ENCODE measurements around the gene MIOS.

The MIOS gene

GRCh38 chr7:7521259-7521658 lies 45.4 kb upstream of the MIOS start:
- H3K4ac ChIP-seq (ENCODE audit: low read depth in 1 of 2, low read length in 2 of 2): no peak overlapping the region
- no peak overlapping the region for H3K27ac ChIP-seq (ENCODE audit: low read length, poor library complexity, severe bottlenecking)
- no peak overlapping the region for H2BK15ac ChIP-seq (ENCODE audit: low read depth, poor library complexity, severe bottlenecking)
- WGBS: 71% methylated on average over 2 of the region's 3 CpGs
- H4K8ac ChIP-seq (ENCODE audit: low read length): no peak overlapping the region
- no peak overlapping the region for H2AFZ ChIP-seq (ENCODE audit: low read depth, low read length)
- no peaks in the 10 kb centered on the region for H3K9me3 ChIP-seq (ENCODE audit: control insufficient read depth, low read length)
- no peaks in the 10 kb centered on the region for H3K4me1 ChIP-seq (ENCODE audit: control insufficient read depth, insufficient read depth, low read depth, low read length)
- H2BK5ac ChIP-seq (ENCODE audit: low read depth, low read length, poor library complexity, severe bottlenecking): no peak overlapping the region
- no peak overlapping the region for H3K4me2 ChIP-seq (ENCODE audit: low read length, poor library complexity, severe bottlenecking)
- no peak overlapping the region for H2AK5ac ChIP-seq (ENCODE audit: low read length, severe bottlenecking)
- H3K9ac ChIP-seq (ENCODE audit: low read length): no peak overlapping the region
- H4K91ac ChIP-seq (ENCODE audit: low read length): no peak overlapping the region
- no peak overlapping the region for H3K4me3 ChIP-seq (ENCODE audit: insufficient read depth in 1 of 2, low read depth in 1 of 2, low read length in 2 of 2)
- H3K27me3 ChIP-seq (ENCODE audit: control insufficient read depth in 1 of 2, insufficient read depth in 1 of 2, low read length in 2 of 2): no peaks in the 10 kb centered on the region
- H3K79me1 ChIP-seq (replicated peaks; ENCODE audit: low read length, poor library complexity, severe bottlenecking): no peaks in the 10 kb centered on the region
- H3K23ac ChIP-seq (ENCODE audit: low read length in 2 of 2): no peak overlapping the region
- DNase-seq: no peak
- no peak overlapping the region for H2BK12ac ChIP-seq (ENCODE audit: low read length in 2 of 2)
- H3K36me3 ChIP-seq (ENCODE audit: control insufficient read depth in 1 of 2, insufficient read depth in 2 of 2, low read depth in 1 of 2, low read length in 2 of 2): no peaks in the 10 kb centered on the region
- peak overlapping the region in 1 of 2 experiments; percentile 48 for H3K18ac ChIP-seq (ENCODE audit: low read depth in 1 of 2, low read length in 2 of 2)
- H2BK120ac ChIP-seq (ENCODE audit: low read depth, low read length): no peak overlapping the region
- no peak overlapping the region for H3K14ac ChIP-seq (ENCODE audit: low read length in 2 of 2)

- no peaks in the 10 kb centered on the region for H3K36me3 ChIP-seq (ENCODE audit: control insufficient read depth in 1 of 2, insufficient read depth in 2 of 2, low read depth in 1 of 2, low read length in 2 of 2)
- H3K27ac ChIP-seq (ENCODE audit: low read length, poor library complexity, severe bottlenecking): no peak overlapping the region
- H3K27me3 ChIP-seq (ENCODE audit: control insufficient read depth in 1 of 2, insufficient read depth in 1 of 2, low read length in 2 of 2): no peaks in the 10 kb centered on the region
- no peak for DNase-seq
- no peaks in the 10 kb centered on the region for H3K79me1 ChIP-seq (replicated peaks; ENCODE audit: low read length, poor library complexity, severe bottlenecking)
- 100% methylated on average over 2 of the region's 3 CpGs for whole genome bisulfite sequencing
- no peaks in the 10 kb centered on the region for H3K9me3 ChIP-seq (ENCODE audit: control insufficient read depth, low read length)
- H3K4me1 ChIP-seq (ENCODE audit: control insufficient read depth, insufficient read depth, low read depth, low read length): no peaks in the 10 kb centered on the region
- no peak overlapping the region for H4K91ac ChIP-seq (ENCODE audit: low read length)
- no peak overlapping the region for H3K23ac ChIP-seq (ENCODE audit: low read length in 2 of 2)
- no peak overlapping the region for H2AFZ ChIP-seq (ENCODE audit: low read depth, low read length)
- no peak overlapping the region for H2BK120ac ChIP-seq (ENCODE audit: low read depth, low read length)
- H3K9ac ChIP-seq (ENCODE audit: low read length): no peak overlapping the region
- H3K4ac ChIP-seq (ENCODE audit: low read depth in 1 of 2, low read length in 2 of 2): no peak overlapping the region
- no peak overlapping the region for H2AK5ac ChIP-seq (ENCODE audit: low read length, severe bottlenecking)
- no peak overlapping the region for H2BK15ac ChIP-seq (ENCODE audit: low read depth, poor library complexity, severe bottlenecking)
- no peak overlapping the region for H3K14ac ChIP-seq (ENCODE audit: low read length in 2 of 2)
- H4K8ac ChIP-seq (ENCODE audit: low read length): no peak overlapping the region
- H3K4me2 ChIP-seq (ENCODE audit: low read length, poor library complexity, severe bottlenecking): no peak overlapping the region
- H3K4me3 ChIP-seq (ENCODE audit: insufficient read depth in 1 of 2, low read depth in 1 of 2, low read length in 2 of 2): no peak overlapping the region
- H2BK5ac ChIP-seq (ENCODE audit: low read depth, low read length, poor library complexity, severe bottlenecking): no peak overlapping the region
- no peak overlapping the region for H3K18ac ChIP-seq (ENCODE audit: low read depth in 1 of 2, low read length in 2 of 2)
- H2BK12ac ChIP-seq (ENCODE audit: low read length in 2 of 2): no peak overlapping the region
Observed at GRCh38 chr7:7522421-7522820, 44.3 kb upstream of the MIOS start.

GRCh38 chr7:7524121-7524520 lies 42.6 kb upstream of the MIOS start:
- no peak overlapping the region for H3K23ac ChIP-seq (ENCODE audit: low read length in 2 of 2)
- DNase-seq: no peak
- WGBS: 40% methylated on average over 1 of the region's 3 CpGs

GRCh38 chr7:7526006-7526405 lies 40.7 kb upstream of the MIOS start:
- no peak overlapping the region for H4K8ac ChIP-seq (ENCODE audit: low read length)
- H3K4me1 ChIP-seq (ENCODE audit: control insufficient read depth, insufficient read depth, low read depth, low read length): no peaks in the 10 kb centered on the region
- no peak overlapping the region for H3K23ac ChIP-seq (ENCODE audit: low read length in 2 of 2)
- no peak overlapping the region for H2AFZ ChIP-seq (ENCODE audit: low read depth, low read length)
- H3K18ac ChIP-seq (ENCODE audit: low read depth in 1 of 2, low read length in 2 of 2): no peak overlapping the region
- no peak overlapping the region for H3K9ac ChIP-seq (ENCODE audit: low read length)
- no peak overlapping the region for H3K27ac ChIP-seq (ENCODE audit: low read length, poor library complexity, severe bottlenecking)
- WGBS: 100% methylated on average over 1 of the region's 2 CpGs
- DNase-seq: no peak
- no peak overlapping the region for H2BK120ac ChIP-seq (ENCODE audit: low read depth, low read length)
- no peak overlapping the region for H2BK12ac ChIP-seq (ENCODE audit: low read length in 2 of 2)
- H3K36me3 ChIP-seq (ENCODE audit: control insufficient read depth in 1 of 2, insufficient read depth in 2 of 2, low read depth in 1 of 2, low read length in 2 of 2): no peaks in the 10 kb centered on the region
- H3K9me3 ChIP-seq (ENCODE audit: control insufficient read depth, low read length): no peaks in the 10 kb centered on the region
- no peak overlapping the region for H4K91ac ChIP-seq (ENCODE audit: low read length)
- H3K79me1 ChIP-seq (replicated peaks; ENCODE audit: low read length, poor library complexity, severe bottlenecking): no peaks in the 10 kb centered on the region
- H2BK5ac ChIP-seq (ENCODE audit: low read depth, low read length, poor library complexity, severe bottlenecking): no peak overlapping the region
- H3K4ac ChIP-seq (ENCODE audit: low read depth in 1 of 2, low read length in 2 of 2): no peak overlapping the region
- H3K4me2 ChIP-seq (ENCODE audit: low read length, poor library complexity, severe bottlenecking): no peak overlapping the region
- H3K27me3 ChIP-seq (ENCODE audit: control insufficient read depth in 1 of 2, insufficient read depth in 1 of 2, low read length in 2 of 2): no peaks in the 10 kb centered on the region
- H2AK5ac ChIP-seq (ENCODE audit: low read length, severe bottlenecking): no peak overlapping the region
- no peak overlapping the region for H2BK15ac ChIP-seq (ENCODE audit: low read depth, poor library complexity, severe bottlenecking)
- no peak overlapping the region for H3K14ac ChIP-seq (ENCODE audit: low read length in 2 of 2)
- no peak overlapping the region for H3K4me3 ChIP-seq (ENCODE audit: insufficient read depth in 1 of 2, low read depth in 1 of 2, low read length in 2 of 2)

More at GRCh38 chr7:7524121-7524520, 42.6 kb upstream of the MIOS start:
- Histone ChIP-seq H3K4me3 (ENCODE audit: insufficient read depth in 1 of 2, low read depth in 1 of 2, low read length in 2 of 2) (no peak overlapping the region), H3K27ac (ENCODE audit: low read length, poor library complexity, severe bottlenecking) (no peak overlapping the region), H3K36me3 (ENCODE audit: control insufficient read depth in 1 of 2, insufficient read depth in 2 of 2, low read depth in 1 of 2, low read length in 2 of 2) (no peaks in the 10 kb centered on the region), H2AFZ (ENCODE audit: low read depth, low read length) (no peak overlapping the region), H2BK15ac (ENCODE audit: low read depth, poor library complexity, severe bottlenecking) (no peak overlapping the region), H3K4me1 (ENCODE audit: control insufficient read depth, insufficient read depth, low read depth, low read length) (no peaks in the 10 kb centered on the region), H3K4ac (ENCODE audit: low read depth in 1 of 2, low read length in 2 of 2) (no peak overlapping the region), H4K91ac (ENCODE audit: low read length) (no peak overlapping the region), H3K9me3 (ENCODE audit: control insufficient read depth, low read length) (no peaks in the 10 kb centered on the region), H2AK5ac (ENCODE audit: low read length, severe bottlenecking) (no peak overlapping the region), H4K8ac (ENCODE audit: low read length) (no peak overlapping the region), H3K79me1 (replicated peaks; ENCODE audit: low read length, poor library complexity, severe bottlenecking) (no peaks in the 10 kb centered on the region), H3K14ac (ENCODE audit: low read length in 2 of 2) (no peak overlapping the region), H3K27me3 (ENCODE audit: control insufficient read depth in 1 of 2, insufficient read depth in 1 of 2, low read length in 2 of 2) (no peaks in the 10 kb centered on the region), H2BK5ac (ENCODE audit: low read depth, low read length, poor library complexity, severe bottlenecking) (no peak overlapping the region), H3K18ac (ENCODE audit: low read depth in 1 of 2, low read length in 2 of 2) (no peak overlapping the region), H3K4me2 (ENCODE audit: low read length, poor library complexity, severe bottlenecking) (no peak overlapping the region), H2BK120ac (ENCODE audit: low read depth, low read length) (no peak overlapping the region), H2BK12ac (ENCODE audit: low read length in 2 of 2) (no peak overlapping the region), H3K9ac (ENCODE audit: low read length) (no peak overlapping the region)

Measured in mesenchymal stem cell (in vitro differentiated cells and primary cell).